ENCODE measurements around the gene MYT1.

Gene MYT1

DNA sequence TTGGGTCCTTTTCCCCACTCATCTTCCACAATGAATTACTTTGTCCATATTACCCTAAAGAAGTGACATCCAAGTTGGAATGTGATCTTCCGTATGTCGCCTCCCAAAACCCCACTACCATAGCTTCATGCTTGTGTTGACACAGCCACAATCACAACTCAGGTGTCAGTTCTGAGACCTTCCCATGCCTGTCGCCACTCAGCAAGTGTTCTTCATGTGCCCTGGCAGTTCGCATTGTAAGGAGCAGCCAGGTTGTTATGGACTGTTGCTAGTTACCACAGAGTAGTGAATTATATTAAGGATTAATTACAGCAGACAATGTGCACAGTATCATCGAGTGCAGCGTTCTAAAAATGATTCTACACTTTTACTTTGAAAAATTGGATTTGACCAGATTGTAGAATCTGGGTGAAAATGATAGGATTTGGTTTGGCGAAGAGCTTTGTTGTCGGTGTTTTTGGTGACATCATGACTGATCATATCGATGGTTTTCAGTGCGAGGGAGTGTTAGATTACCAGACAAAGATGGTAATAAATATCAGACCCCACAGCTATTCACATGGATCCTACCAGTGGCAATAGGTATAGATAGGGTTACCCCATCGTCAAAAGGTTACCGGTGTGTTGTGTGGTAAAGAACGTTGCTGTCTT, 93.0 kb downstream of the MYT1 start:
- Histone ChIP-seq H3K4me2 (ENCODE audit: low read length) (peak overlapping the region; percentile 91), H2AFZ (no peak overlapping the region), H3K9me3 (ENCODE audit: control insufficient read depth, low read length) (no peaks in the 10 kb centered on the region), H3K4me1 (peaks cover 7% of the 10 kb centered on the region), H3K27ac (no peak overlapping the region), H3K36me3 (ENCODE audit: control insufficient read depth, insufficient read depth, low read length) (no peaks in the 10 kb centered on the region), H3K9ac (no peak overlapping the region), H3K27me3 (ENCODE audit: control insufficient read depth, insufficient read depth, low read length) (no peaks in the 10 kb centered on the region), H3K4me3 (ENCODE audit: low read depth, low read length) (no peak overlapping the region), H3K79me2 (peaks cover 25% of the 10 kb centered on the region)
- TF ChIP-seq, protein P1, sequence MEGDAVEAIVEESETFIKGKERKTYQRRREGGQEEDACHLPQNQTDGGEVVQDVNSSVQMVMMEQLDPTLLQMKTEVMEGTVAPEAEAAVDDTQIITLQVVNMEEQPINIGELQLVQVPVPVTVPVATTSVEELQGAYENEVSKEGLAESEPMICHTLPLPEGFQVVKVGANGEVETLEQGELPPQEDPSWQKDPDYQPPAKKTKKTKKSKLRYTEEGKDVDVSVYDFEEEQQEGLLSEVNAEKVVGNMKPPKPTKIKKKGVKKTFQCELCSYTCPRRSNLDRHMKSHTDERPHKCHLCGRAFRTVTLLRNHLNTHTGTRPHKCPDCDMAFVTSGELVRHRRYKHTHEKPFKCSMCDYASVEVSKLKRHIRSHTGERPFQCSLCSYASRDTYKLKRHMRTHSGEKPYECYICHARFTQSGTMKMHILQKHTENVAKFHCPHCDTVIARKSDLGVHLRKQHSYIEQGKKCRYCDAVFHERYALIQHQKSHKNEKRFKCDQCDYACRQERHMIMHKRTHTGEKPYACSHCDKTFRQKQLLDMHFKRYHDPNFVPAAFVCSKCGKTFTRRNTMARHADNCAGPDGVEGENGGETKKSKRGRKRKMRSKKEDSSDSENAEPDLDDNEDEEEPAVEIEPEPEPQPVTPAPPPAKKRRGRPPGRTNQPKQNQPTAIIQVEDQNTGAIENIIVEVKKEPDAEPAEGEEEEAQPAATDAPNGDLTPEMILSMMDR (IDR thresholded peaks at IDR 0.05), result no peak

DNA sequence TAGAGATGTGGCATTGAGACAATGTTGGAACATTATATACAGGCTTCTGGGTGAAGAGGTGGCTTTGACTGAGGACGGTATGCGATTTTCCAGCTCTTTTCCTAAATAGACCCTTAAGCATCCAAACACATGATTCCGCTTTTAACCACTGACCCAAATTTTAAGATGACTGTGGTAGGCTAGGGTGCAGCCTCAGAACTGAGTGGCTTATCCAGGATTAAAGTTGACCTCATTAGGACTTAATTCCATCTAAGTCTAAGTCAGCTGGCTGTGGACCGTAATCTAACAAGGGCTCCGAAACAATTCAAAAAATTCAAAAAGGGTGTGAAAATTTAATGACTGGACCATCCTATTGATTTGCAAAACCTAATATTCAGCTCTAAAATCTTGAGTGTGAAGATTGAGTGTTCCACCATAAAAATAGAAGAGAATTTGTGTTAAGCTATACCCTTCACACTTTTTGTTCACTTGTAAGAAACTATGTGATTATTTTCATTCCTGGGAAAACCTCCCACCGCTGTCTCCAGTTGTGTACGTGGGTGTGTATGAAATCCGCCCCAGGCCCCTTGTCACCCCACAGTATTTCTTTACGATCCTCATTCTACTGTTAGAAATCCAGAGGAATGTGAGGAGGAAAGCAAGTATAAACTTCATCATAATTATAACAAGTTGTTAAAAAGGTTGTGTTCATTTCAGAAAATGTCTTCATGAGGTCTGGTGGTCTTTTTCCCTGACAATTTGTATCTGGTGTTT, 94.0 kb downstream of the MYT1 start:
- Histone ChIP-seq H3K27ac (no peak overlapping the region), H3K36me3 (ENCODE audit: control insufficient read depth, insufficient read depth, low read length) (no peaks in the 10 kb centered on the region), H3K9me3 (ENCODE audit: control insufficient read depth, low read length) (no peaks in the 10 kb centered on the region), H3K27me3 (ENCODE audit: control insufficient read depth, insufficient read depth, low read length) (no peaks in the 10 kb centered on the region), H3K9ac (no peak overlapping the region), H3K4me3 (ENCODE audit: low read depth, low read length) (no peak overlapping the region), H2AFZ (no peak overlapping the region), H3K4me2 (ENCODE audit: low read length) (no peak overlapping the region), H3K4me1 (peaks cover 7% of the 10 kb centered on the region), H3K79me2 (peaks cover 25% of the 10 kb centered on the region)
- TF ChIP-seq, protein P1 (IDR thresholded peaks at IDR 0.05), result no peak

DNA sequence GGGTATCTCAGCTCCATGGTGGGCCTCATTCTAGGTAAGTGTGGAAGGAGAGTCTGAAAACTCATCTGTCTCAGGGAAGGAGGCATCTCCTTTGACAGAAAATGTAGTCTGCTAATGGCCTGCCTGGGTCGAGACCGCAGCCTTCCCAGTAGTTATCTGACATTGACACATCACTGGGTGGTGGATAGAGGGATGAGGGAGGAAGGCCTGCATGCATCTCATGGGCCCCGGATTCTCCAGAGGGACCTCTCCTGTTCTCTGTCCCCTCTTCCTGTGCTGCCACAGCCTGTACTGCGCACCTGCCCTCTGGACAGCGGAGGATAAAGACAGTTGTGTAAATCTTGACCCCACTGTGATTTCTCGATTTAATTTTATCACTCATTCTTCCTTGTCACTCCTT, 96.0 kb downstream of the MYT1 start:
- no peak overlapping the region for H3K4me2 ChIP-seq (ENCODE audit: low read length)
- H3K4me3 ChIP-seq (ENCODE audit: low read depth, low read length), result no peak overlapping the region
- TF ChIP-seq, protein P1 (IDR thresholded peaks at IDR 0.05), result no peak
- no peaks in the 10 kb centered on the region for H3K27me3 ChIP-seq (ENCODE audit: control insufficient read depth, insufficient read depth, low read length)
- peaks cover 4% of the 10 kb centered on the region for H3K4me1 ChIP-seq
- no peak overlapping the region for H2AFZ ChIP-seq
- H3K36me3 ChIP-seq (ENCODE audit: control insufficient read depth, insufficient read depth, low read length), result no peaks in the 10 kb centered on the region
- H3K79me2 ChIP-seq, result peaks cover 25% of the 10 kb centered on the region
- no peaks in the 10 kb centered on the region for H3K9me3 ChIP-seq (ENCODE audit: control insufficient read depth, low read length)
- H3K9ac ChIP-seq, result no peak overlapping the region
- H3K27ac ChIP-seq, result no peak overlapping the region

DNA sequence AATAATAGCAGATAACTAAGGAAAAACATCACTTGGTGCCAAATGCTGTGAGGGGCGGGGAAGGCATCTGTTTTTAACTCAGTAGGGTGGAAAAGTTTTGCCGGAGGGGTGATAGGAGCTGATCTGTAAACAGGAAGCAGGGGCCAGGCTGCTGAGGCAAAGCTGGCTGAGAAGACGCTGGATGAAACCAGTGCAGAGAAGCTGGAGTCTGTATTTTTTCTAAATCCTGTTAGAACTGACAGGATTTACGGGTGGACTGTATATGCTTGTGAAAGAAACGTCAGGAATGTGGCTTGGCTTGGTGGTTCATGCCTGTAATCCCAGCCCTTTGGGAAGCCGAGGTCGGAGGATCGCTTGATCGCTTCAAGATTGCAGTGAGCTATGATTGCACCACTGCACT, 96.9 kb downstream of the MYT1 start:
- Histone ChIP-seq H3K4me3 (ENCODE audit: low read depth, low read length) (no peak overlapping the region), H3K36me3 (ENCODE audit: control insufficient read depth, insufficient read depth, low read length) (no peaks in the 10 kb centered on the region), H3K27me3 (ENCODE audit: control insufficient read depth, insufficient read depth, low read length) (no peaks in the 10 kb centered on the region), H3K4me2 (ENCODE audit: low read length) (no peak overlapping the region), H3K79me2 (peaks cover 25% of the 10 kb centered on the region), H3K4me1 (peaks cover 3% of the 10 kb centered on the region), H3K27ac (no peak overlapping the region), H3K9ac (no peak overlapping the region), H2AFZ (no peak overlapping the region), H3K9me3 (ENCODE audit: control insufficient read depth, low read length) (no peaks in the 10 kb centered on the region)
- TF ChIP-seq, protein P1 (IDR thresholded peaks at IDR 0.05), result no peak
